Epithelial cell of umbilical artery (primary cell): ENCODE data around the gene CYP3A4. TPM values are rescaled to one million over a fixed set of nuclear protein-coding genes. Genes with fewer than 3 reads are reported as not detected.

Experiments
- total RNA-seq: library from RNA; depleted of rRNA; stranded (reverse); fragments of >200 nt; gene quantifications from 2 replicates; pipeline ENCODE4 v1.2.3, GENCODE V29; 2014

CYP3A4 gene
- total RNA-seq: not detected in 2 replicates

GRCh38 chr7:99784007-99784406 lies at the start of gene CYP3A4:
TSS of gene CYP3A4 (minus strand) at chr7:99784184. CDS start at chr7:99784081, 103 bp downstream.

GRCh38 chr7:99734987-99735386 lies 49.0 kb downstream of the CYP3A4 start, which contains the start of gene CYP3A7:
TSS of gene CYP3A7 (minus strand) at chr7:99735196. CDS start at chr7:99735093, 103 bp downstream.

Other genes starting within 250 kb of the CYP3A4 start
- gene FAM200A, start 232.1 kb downstream of the CYP3A4 start, total RNA-seq: 5.6 and 6.2 TPM in 2 replicates
- gene ZNF655, start 225.5 kb downstream of the CYP3A4 start, total RNA-seq: 10.1 and 19.5 TPM in 2 replicates
- under 0.01 TPM in 1 of 2 replicates, not detected in the other for gene TMEM225B, start 185.9 kb downstream of the CYP3A4 start, total RNA-seq
- 9.4 and 10.4 TPM in 2 replicates for gene ZSCAN25, start 167.2 kb downstream of the CYP3A4 start, total RNA-seq
- not detected in 2 replicates for gene CYP3A5, start 104.2 kb downstream of the CYP3A4 start, total RNA-seq
- not detected in 2 replicates for gene CYP3A7, start 49.0 kb downstream of the CYP3A4 start, total RNA-seq
- not detected in 2 replicates for gene CYP3A43, start 43.8 kb upstream of the CYP3A4 start, total RNA-seq
- 0.30 TPM in 1 of 2 replicates, not detected in the other for gene OR2AE1, start 92.8 kb upstream of the CYP3A4 start, total RNA-seq
- gene TRIM4, start 135.3 kb upstream of the CYP3A4 start, total RNA-seq: 15.6 and 16.3 TPM in 2 replicates
- 0.30 TPM in 1 of 2 replicates, not detected in the other for gene GJC3, start 145.4 kb upstream of the CYP3A4 start, total RNA-seq
- gene AZGP1, start 191.8 kb upstream of the CYP3A4 start, total RNA-seq: not detected in 2 replicates
- 27.5 and 32.8 TPM in 2 replicates for gene ZKSCAN1, start 231.4 kb upstream of the CYP3A4 start, total RNA-seq